GM21528 (cell line): ENCODE results near the gene ROR2.

Experiments used
- ATAC-seq: cut with Tn5 transposase; IDR thresholded peaks from one replicate; pipeline ENCODE4 v1.9.1; 2021; ENCODE audit warnings: mild to moderate bottlenecking, moderate library complexity; ENCODE audit not compliant: unreplicated experiment, low FRiP score

ROR2 gene

GRCh38 chr9:91825422-91825821 lies 124.6 kb downstream of the ROR2 start:
- ATAC-seq, result no peak

DNA sequence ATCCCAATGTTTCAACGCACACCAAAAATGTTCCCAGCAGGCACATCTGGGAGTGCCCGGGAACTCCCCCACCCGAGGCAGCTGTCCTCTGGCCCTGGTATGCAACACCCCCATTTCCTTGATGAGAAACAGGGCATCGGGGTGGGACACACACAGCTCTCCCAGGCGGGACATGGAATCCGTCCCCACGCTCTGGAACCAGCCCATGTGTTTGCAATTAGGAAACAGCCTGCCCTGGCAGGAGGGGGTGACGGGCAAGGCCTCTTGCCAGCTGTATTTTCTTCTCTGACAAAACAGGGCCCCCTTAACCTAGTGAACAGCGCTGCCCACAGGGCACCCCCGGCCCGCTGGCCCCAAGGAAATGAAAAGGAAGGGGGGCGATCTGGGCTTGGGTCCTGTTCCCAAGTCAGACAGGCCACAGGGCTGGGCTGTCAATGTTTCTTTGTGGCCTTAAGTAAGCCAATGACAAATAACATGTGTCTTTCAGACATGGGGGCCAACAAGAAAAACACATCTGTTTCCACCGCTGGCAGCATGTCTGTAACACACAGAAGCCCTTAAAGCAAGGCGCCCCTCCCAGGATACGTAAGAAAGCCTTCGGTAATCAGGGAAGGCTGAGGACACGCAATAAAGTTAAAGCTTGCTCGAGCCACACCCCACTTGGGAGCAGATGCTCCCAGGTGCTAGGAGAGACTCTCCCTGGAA lies 125.3 kb downstream of the ROR2 start:
- no peak for ATAC-seq

DNA sequence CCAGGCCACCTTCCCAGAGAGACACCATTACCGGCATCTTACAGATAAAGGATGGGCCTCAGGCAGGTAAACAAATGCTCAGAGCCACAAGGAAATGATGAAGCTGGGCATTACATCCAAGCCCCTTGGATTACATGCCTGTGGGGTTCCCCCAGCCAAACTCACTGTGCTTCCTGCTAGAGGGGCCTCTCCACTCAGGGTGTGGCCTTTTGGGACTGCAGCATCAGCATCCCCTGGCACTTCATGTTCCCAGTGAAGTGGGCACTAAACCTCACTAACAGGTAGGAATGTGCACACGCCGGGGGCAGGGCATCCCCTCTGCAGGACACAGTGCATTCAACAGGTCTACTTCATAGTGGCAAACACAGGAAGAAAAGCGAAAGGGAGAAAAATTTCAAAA lies 125.9 kb downstream of the ROR2 start:
- no peak for ATAC-seq

DNA sequence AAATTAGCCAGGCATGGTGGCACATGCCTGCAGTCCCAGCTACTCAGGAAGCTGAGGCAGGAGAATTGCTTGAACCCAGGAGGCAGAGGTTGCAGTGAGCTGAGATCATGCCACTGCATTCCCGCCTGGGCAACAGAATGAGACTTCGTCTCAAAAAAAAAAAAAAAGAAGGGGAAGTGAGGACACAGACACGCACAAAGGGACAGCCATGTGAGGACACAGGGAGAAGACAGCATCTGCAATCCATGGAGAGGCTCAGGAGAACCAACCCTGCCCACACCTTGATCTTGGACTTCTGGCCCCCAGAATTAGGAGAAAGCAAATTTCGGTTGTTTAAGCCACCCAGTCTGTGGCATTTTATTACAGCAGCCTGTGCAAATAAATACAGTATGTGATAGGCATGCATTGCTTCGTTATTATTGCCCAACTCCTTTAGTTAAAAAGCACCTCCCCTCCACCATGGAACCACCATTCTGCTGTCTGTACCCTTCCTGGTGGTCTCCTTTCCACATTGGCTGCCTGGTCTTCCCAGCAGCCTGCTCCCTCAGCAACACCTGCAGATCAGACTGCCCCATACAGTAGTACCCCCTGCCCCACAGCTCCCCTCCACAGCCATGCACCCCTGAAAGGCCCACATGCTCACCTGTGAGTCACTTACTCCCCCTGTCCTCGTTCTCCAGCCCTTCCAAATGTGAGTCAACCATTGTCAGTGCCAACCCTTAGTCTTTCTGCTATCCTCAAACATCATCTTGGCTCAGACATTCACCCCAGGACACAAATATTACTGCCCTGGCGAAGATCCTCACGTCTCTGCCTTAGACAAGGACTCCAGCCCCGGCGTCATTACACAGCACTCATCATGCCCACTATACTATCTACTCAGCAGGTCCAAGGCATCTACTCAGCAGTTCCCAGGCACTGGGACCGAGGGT lies 128.8 kb downstream of the ROR2 start:
- no peak for ATAC-seq

DNA sequence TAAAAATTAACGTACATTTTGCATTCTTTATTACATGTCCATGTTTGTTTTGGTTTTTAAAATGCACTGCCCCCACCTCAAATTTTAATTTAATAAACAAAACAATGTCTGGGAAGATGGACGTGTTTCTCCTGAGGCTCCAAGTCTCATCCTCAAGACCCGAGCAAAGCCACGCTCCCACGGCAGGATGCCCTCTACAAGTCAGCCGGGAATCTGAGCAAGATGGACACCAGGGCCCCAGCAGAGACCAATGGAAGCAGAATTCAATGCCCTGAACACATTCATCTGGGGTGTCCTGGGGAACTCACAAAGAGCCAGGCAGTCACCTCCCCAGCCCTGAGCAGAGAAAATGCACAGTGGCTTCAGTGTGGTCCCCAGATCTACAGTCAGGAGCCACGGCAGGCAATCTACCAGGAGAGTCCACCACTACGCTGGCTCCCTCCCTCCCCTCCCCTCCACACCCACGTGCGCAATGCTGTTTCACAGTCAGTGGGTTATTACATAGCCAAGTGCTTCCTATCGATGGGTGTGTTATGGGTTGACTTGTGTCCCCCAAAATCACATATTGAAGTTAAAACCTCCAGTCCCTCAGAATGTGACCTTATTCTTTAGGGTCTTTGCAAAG lies 129.8 kb downstream of the ROR2 start:
- ATAC-seq, result no peak

- ATAC-seq, result no peak
Observed at GRCh38 chr9:91818647-91819403, 131.2 kb downstream of the ROR2 start.

DNA sequence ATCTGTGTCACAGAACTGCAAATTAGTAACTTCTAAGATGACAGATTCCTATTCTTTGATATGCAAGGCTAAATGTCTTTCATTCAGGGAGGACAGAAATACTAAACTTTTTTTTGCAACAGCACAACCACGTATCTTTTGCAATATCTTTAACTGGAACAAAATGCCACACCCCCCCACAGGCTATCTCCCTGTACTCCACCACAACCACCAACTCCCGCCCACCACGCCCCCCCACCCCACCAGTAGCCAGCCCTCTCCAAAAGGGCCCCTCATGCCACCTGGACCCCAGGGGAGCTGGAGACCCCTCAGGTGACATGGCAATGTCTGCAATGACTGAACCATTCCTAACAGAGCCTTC lies 131.8 kb downstream of the ROR2 start:
- no peak for ATAC-seq

- no peak for ATAC-seq
Observed at GRCh38 chr9:91817493-91818224, 132.4 kb downstream of the ROR2 start.

DNA sequence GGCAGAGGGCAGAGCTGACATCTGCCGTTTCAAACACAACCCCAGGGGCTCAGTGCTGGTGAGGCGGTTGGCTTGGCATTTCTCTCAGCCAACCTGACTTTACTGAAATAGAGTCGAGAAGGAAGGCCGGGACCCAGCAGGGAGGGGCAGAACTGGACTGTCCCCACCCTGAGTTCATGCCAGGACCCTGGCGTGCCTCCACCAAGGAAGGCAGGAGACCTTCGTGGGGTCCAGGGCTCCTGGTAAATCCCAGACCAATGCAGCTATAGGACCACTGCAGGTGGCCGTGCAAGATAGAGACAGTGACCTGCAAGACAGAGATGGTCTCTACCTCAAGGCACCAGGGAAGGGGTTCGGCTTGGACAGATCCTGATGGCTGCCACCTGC lies 132.9 kb downstream of the ROR2 start:
- no peak for ATAC-seq

DNA sequence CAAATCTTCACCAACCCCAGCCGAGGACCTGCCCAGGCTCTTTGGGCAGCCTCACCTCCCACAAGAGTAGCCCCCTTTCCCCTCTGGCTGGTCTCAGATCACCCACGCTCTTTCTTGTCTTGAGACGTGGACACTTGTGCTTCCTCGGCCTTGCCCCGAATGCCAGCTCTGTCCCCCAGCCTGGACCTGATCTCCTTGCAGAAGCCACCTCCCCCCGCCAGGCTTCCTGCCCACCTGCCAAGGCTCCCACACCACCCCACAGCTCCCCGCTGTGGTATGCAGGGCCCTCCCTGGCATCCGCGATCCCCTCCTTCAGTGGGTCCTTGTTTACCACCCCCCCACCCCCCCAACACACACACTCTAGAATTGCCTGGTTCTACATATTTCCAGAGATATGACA lies 133.7 kb downstream of the ROR2 start:
- ATAC-seq, result no peak

DNA sequence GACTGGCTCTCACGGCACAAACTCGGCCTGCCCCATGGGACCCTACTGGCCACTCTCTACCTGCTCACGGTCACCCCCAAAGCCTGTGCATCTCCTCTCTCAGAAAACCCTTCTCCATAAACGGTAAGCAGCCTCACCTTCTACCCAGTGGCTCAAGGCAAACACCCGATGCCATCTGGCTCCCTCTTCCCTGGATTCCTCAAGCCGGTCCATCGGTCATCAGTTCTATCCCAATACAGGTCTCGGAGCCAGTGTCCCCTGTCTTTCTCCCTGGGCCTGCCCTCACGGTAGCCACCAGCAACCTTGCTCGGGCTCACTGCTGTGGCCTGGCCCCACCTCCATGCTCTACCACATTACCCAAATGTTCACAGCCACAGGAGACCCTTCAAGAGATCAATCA lies 134.1 kb downstream of the ROR2 start:
- ATAC-seq, result no peak

- ATAC-seq, result no peak
Observed at GRCh38 chr9:91814753-91815152, 135.3 kb downstream of the ROR2 start.

DNA sequence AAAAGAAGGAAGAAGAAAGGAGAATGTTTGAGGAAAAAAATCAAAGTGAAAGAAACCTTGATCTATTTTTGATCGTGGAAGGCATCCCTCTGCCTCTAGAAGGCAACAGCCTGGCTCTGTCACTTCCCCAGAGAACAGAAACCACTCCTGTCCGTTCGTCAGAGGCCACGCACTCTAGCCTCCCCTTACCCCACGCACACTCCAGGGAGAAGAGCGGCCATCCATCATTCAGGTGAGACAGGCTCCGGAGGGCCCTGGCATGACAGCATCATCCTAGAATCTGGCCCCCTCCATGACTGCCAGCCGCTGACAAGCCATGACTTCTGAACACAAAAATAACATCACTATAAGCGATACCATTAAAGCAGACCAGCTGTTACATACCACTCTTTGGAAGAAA lies 135.8 kb downstream of the ROR2 start:
- ATAC-seq, result no peak

DNA sequence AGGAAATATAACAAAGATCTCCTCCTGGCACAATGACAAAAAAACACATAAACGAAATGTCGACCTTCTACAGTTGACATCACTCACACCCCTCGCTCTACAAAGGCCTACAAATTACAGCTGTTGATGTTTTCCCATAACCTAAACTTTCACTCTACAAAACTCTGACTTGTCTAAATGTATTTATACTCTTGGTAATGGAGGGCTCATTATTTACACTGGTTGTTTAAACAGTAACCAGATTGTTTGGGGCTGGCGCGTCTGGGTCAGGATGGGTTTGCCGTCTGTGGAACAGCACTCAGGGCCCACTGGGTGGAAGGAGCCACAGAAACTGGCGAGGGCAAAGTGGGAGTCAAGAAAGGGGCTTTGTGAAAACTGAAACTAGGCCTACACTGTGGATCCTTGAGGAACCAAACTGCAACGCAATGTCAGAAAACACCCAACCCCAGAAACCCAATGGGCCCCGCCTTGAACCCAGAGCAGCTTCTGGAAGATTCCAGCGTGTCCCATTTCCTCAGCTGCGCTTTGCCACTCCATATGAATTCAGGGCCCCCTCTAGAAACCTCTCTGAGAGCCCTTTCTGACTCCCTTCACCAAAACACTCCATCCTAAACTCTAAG lies 136.7 kb downstream of the ROR2 start:
- ATAC-seq, result no peak

DNA sequence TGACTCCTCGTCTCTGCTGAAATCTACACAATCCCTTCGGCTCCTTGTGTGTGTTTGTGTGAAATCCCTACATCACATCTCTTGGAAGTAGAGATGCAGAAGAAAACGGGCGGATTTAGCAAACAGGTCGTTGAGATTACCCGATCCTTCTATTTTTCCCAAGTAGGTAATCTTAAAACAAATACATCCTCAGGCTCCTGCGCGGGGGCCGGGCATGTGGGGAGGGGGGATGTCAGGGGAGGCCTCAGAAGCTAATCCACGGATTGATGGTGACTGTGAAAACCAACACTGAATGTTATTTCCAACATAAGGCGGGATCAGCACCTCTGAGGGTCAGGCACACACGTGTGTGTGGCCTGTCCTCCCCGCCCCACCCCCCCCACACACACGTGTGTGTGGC lies 137.8 kb downstream of the ROR2 start:
- ATAC-seq, result no peak

GRCh38 chr9:91811024-91811909 lies 138.8 kb downstream of the ROR2 start:
- ATAC-seq, result no peak

DNA sequence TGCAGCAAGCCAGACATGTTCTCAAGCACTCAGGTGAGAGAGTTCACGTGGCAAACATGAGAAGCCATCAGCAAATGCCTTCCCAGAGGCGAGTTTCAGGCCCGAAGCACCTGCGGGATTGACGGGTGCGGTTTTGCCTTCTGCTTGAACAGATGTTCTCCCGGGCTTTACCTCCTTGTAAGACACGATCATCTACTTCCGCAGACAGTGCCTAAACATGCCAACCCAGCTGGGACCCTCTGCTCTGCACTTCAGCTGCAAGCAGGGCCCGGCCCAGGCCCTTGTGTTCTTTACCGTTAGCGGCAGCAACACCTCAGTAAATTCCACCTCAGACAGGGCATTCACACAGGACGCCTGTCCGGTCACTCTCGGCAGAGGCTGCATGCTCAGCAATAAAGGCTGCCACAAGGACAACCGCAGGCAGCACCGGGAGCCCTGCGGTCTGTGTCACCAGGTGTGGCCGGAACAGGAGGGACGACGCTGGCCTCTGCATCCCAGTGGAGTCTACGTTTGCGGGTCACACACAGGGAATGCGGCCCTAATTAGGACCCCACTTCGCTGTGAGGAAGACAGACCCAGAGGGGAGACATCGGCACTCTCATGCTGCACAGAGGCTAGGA lies 139.6 kb downstream of the ROR2 start:
- ATAC-seq, result no peak

DNA sequence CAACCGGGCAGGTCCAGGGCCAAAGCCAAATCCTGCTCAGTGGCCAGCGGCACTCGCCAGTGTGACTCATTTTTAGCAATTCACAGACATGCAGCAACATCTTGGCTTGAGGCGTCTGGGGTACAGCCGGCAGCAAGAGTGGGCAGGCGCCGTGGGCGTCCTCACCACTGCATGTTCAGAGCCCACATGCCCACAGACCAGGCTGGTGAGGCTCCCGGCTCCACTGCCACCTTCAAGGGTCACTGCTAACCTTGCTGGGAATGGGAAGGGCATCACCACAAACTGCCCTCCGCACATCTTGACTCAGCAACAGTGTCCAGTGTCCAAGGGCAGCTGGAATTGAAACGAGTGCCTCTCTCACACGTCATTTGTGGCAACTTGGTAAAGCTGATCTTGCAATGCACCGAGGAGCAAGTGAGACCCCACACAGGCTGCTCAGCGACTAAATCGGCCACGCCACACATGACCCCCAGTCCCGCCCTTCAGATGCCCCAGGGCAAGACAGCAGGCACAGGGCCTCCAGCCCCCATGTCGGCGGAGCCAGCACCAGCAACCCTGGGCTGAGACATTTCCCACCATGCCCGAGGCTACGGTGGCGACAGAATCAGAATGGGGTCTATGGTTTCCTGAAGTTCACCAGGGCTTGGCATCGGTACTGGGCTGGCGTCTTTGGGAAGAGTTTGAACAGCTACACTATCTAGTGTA lies 140.3 kb downstream of the ROR2 start:
- no peak for ATAC-seq
